Measurements from ENCODE around the gene TBC1D3B.
"Not testable (repeated sequence)": the region's sequence is repeated elsewhere in the genome, so short reads cannot be mapped to it uniquely, and the experiment has no call there.

Gene TBC1D3B

DNA sequence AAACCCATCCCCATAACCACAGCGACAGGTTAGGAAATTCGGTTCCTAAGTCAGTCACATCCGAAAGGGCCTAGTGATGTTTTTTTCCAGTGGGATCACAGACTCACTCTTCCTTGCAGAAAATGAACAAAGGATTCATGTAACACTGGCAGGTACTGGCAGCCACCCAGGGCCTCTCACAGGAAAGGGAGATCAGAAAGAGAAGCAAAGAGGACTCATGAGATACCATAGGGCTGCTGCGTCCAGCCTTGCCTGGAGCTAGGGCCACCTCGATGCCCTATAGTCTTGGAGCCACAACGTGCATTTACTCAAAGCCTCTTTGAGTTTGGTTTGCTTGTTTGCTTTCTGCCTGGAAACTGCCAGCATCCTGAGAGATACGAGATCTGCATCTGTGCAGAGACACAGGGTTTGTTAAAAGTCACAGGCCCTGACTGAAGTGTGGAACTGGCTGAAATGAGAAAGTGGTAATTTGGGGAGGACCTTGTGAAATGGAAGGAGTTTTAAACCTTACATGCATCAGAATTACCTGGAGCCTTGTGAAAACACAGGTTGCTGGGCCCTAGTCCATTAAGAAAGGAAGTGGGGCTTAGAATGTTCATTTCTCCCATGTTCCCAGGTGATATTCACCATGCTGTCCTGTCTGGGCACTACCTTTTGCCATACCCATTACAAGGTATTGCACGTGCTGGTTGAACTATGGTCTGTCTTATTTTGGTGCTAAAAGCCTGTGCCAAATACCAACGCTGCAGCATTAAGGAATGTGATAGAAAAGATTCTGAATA lies 14.3 kb upstream of the TBC1D3B start:
- H3K4me2 ChIP-seq (ENCODE audit: low read length); H3K27me3 ChIP-seq (ENCODE audit: insufficient read depth, low read length); H3K4me3 ChIP-seq (ENCODE audit: low read depth, low read length, poor library complexity, severe bottlenecking); H3K9me2 ChIP-seq (ENCODE audit: low read depth, low read length); H2AFZ ChIP-seq (ENCODE audit: low read length); H3K36me3 ChIP-seq (ENCODE audit: insufficient read depth, low read length); H4K20me1 ChIP-seq (ENCODE audit: insufficient read depth, low read length); H3K9ac ChIP-seq (ENCODE audit: low read length); H3K27ac ChIP-seq (ENCODE audit: low read depth, low read length, poor library complexity, severe bottlenecking); H3K79me2 ChIP-seq (ENCODE audit: insufficient read depth, low read length); H3K9me3 ChIP-seq (ENCODE audit: low read length); H3F3A ChIP-seq (ENCODE audit: insufficient read depth, low read length): not testable (repeated sequence)
- peaks cover 10% of the 10 kb centered on the region for H3K4me1 ChIP-seq (ENCODE audit: insufficient read depth, low read length, severe bottlenecking)

DNA sequence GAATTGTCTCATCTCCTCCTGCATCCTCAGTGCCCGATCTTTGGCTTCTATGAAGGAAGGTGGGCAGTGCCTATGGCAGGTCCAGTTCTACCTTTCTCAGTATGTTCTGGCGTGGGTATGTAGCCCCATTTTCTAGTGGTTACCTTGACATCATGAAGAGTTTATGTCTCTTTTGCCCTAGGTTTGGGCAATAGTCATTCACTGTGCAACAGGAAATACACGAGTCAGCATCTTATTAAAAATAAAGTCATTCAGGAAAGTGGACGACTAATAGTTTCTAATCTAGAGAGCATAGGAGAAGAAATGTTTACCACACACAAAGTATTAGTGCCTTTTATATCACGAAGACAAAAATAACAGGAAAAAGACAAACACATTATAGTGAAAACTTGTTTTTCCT lies 13.6 kb upstream of the TBC1D3B start:
- H2AFZ ChIP-seq (ENCODE audit: low read length); H3F3A ChIP-seq (ENCODE audit: insufficient read depth, low read length); H3K4me3 ChIP-seq (ENCODE audit: low read depth, low read length, poor library complexity, severe bottlenecking); H3K79me2 ChIP-seq (ENCODE audit: insufficient read depth, low read length); H3K27ac ChIP-seq (ENCODE audit: low read depth, low read length, poor library complexity, severe bottlenecking); H3K9ac ChIP-seq (ENCODE audit: low read length); H3K27me3 ChIP-seq (ENCODE audit: insufficient read depth, low read length); H3K9me2 ChIP-seq (ENCODE audit: low read depth, low read length); H3K9me3 ChIP-seq (ENCODE audit: low read length); H3K36me3 ChIP-seq (ENCODE audit: insufficient read depth, low read length); H3K4me2 ChIP-seq (ENCODE audit: low read length); H4K20me1 ChIP-seq (ENCODE audit: insufficient read depth, low read length): not testable (repeated sequence)
- H3K4me1 ChIP-seq (ENCODE audit: insufficient read depth, low read length, severe bottlenecking), result peaks cover 10% of the 10 kb centered on the region

DNA sequence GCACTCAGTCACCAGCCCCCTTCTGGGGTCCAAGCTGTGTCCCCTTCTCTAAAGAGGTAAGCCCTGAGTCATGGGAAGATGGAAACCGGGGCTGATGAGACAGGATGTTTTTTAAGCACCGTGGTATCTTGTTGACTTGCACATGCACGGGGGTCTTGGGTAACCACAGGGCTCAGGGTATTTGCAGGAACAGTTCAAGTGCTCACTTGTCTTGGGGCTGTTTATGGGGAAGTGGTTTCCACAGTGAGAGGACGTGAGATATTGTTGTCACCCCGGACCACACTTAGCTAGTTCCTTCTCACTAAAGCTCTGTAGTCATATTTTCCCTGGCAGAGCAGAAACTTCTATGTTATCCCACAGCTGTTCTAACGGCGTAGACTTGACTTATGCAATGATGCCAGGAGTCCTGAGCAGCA lies 12.5 kb upstream of the TBC1D3B start:
- Histone ChIP-seq H2AFZ (ENCODE audit: low read length) (no peak overlapping the region), H3K36me3 (ENCODE audit: insufficient read depth, low read length) (no peaks in the 10 kb centered on the region), H3K27me3 (ENCODE audit: insufficient read depth, low read length) (no peaks in the 10 kb centered on the region), H3K79me2 (ENCODE audit: insufficient read depth, low read length) (no peaks in the 10 kb centered on the region), H3F3A (ENCODE audit: insufficient read depth, low read length) (no peaks in the 10 kb centered on the region), H3K9me3 (ENCODE audit: low read length) (no peaks in the 10 kb centered on the region), H3K27ac (ENCODE audit: low read depth, low read length, poor library complexity, severe bottlenecking) (no peak overlapping the region), H3K9me2 (ENCODE audit: low read depth, low read length) (no peaks in the 10 kb centered on the region), H3K4me3 (ENCODE audit: low read depth, low read length, poor library complexity, severe bottlenecking) (no peak overlapping the region), H3K4me1 (ENCODE audit: insufficient read depth, low read length, severe bottlenecking) (peaks cover 10% of the 10 kb centered on the region), H4K20me1 (ENCODE audit: insufficient read depth, low read length) (no peaks in the 10 kb centered on the region), H3K4me2 (ENCODE audit: low read length) (no peak overlapping the region), H3K9ac (ENCODE audit: low read length) (no peak overlapping the region)
- TF ChIP-seq EZH2 (IDR thresholded peaks at IDR 0.05; ENCODE audit: borderline replicate concordance, low read length), result no peak

DNA sequence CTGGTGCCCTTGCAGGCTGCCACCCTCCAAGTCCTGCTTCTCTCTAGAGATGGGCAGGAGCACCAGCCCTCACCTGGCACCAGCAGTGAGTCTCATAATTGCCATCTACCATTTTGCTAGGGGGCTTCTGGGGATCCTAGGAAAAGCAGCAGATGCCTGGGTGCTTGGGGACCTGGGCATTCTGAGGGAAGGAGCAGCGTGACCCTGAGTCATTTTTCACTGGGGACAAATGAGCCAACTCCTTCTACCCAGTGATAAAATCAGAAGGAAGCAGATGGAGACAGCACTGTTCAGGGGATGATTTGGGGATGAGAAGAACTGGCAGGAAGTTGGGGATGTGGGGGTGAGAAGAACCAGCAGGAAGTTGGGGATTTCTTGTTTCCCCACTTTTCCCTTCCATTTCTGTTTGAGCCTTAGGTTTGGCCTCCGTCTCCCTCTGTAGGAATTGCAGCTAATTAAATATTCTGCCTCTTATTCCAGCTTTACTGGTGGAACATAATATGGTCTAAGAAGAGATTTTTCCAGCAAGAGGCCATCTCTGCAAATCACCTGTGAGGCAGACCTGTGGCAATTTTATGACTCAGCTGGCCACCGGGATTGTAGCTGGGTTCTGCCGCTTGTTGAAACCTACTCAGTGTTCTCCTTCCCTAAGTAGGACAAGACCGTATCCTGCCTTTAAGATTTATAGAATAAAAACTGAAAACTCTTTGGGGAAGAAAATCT lies 11.7 kb upstream of the TBC1D3B start:
- not testable (repeated sequence) for H2AFZ ChIP-seq (ENCODE audit: low read length); H3K4me2 ChIP-seq (ENCODE audit: low read length); H3K27me3 ChIP-seq (ENCODE audit: insufficient read depth, low read length); H3K79me2 ChIP-seq (ENCODE audit: insufficient read depth, low read length); H3K27ac ChIP-seq (ENCODE audit: low read depth, low read length, poor library complexity, severe bottlenecking); H3K36me3 ChIP-seq (ENCODE audit: insufficient read depth, low read length); H3K9me3 ChIP-seq (ENCODE audit: low read length); H3K9ac ChIP-seq (ENCODE audit: low read length); H4K20me1 ChIP-seq (ENCODE audit: insufficient read depth, low read length); H3K9me2 ChIP-seq (ENCODE audit: low read depth, low read length); H3K4me3 ChIP-seq (ENCODE audit: low read depth, low read length, poor library complexity, severe bottlenecking); H3F3A ChIP-seq (ENCODE audit: insufficient read depth, low read length)
- peaks cover 10% of the 10 kb centered on the region for H3K4me1 ChIP-seq (ENCODE audit: insufficient read depth, low read length, severe bottlenecking)

DNA sequence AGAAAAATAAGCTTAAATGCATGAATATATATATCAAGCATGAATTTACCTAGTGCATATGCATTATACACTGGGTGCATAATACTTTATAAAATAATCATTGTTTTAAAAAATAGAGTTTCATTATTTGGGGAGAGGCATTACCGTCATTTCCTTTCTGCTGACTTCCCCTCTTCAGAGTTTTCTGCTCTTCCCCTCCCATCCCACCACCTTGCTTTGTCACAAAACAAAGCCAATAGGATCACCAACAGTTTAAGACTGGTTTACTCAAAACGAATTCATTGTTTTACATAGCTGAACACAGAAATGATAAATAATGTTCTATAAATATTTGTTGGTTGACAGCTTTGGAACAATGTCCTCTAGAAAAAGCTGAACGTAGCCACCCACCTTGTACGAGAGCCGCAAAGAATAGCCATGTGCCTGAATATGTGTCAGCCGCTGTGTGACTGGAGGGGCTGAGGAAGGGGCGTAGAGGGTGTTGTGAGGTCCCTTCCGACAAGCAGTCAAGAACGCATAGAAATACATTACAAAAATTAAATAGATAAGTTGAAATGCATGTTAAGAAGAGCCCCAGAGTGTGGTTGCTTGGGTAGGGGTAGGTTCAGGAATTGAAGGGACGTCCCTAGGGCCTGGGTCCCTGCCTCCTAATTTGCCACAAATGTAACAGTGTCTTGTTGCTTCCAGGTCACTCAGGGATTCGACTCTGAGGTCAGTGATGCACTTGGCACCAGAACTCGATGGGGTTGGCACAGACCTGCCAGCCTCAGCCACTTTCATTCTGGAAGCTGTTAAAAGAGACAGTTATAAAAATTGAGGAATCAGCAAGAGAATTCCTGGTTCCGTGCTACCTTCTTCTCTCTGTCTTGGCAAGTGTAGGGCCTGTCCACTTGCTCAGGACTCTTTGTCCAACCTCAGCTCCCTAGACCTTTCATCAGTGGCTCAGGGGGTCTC lies 10.7 kb upstream of the TBC1D3B start:
- H3K9me2 ChIP-seq (ENCODE audit: low read depth, low read length); H3K4me3 ChIP-seq (ENCODE audit: low read depth, low read length, poor library complexity, severe bottlenecking); H2AFZ ChIP-seq (ENCODE audit: low read length); H3F3A ChIP-seq (ENCODE audit: insufficient read depth, low read length); H3K9me3 ChIP-seq (ENCODE audit: low read length); H3K27me3 ChIP-seq (ENCODE audit: insufficient read depth, low read length); H3K4me1 ChIP-seq (ENCODE audit: insufficient read depth, low read length, severe bottlenecking); H4K20me1 ChIP-seq (ENCODE audit: insufficient read depth, low read length); H3K9ac ChIP-seq (ENCODE audit: low read length); H3K79me2 ChIP-seq (ENCODE audit: insufficient read depth, low read length); H3K27ac ChIP-seq (ENCODE audit: low read depth, low read length, poor library complexity, severe bottlenecking); H3K36me3 ChIP-seq (ENCODE audit: insufficient read depth, low read length); H3K4me2 ChIP-seq (ENCODE audit: low read length): not testable (repeated sequence)

Data from OCI-LY1 (cell line).